Stimulated activated CD4-positive, alpha-beta T cell treated with anti-CD3 and anti-CD28 coated beads, Interleukin-12 subunit alpha, Interleukin-12 subunit beta, amount 100 ng/mL, for 24 hours (primary cell): ENCODE data around the gene MTTP.

Experiments used
- DNase-seq, 2 experiments: peaks; one replicate each; pipeline ENCODE4 v3.0.0-alpha.2; 2020; ENCODE audit warnings: low read depth in 2 of 2

Gene MTTP

DNA sequence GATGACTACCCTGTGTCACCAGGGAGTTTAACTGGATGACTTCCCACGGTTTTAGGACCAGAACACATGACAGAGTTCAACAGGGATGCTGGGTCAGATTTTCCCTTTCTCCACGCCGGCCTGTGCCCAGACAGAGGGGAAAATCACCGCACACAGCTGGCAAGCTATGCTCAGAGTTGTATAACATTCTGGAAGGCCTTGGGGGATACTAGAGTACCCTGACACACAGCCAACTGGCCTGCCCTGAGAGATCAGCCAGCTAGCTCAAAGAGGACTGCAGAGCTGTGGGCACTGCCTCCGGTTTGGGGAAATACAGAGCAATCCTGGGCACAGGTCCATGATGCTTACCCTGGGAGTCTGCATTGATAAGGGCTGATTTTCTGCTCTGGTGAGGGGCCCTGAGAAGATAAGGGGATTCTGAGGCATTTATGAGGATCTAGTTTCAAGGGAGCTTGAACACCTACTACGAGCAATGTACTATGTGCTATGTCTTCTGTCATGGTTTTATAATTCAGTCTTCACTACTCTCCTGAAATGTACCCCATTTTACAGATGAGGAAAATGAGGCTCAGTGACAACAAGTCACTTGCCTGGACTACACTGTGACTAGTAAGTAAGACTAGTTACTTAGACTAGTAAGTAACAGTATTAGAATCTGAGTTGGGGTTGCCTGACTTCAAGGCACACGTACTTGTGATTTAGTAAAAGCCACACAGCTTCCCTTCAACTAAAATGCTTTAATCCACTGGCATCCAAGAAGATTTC is 68.3 kb downstream of the MTTP start:
- no peak for DNase-seq

GRCh38 chr4:99644453-99644852 is 69.8 kb downstream of the MTTP start:
- DNase-seq: no peak

DNA sequence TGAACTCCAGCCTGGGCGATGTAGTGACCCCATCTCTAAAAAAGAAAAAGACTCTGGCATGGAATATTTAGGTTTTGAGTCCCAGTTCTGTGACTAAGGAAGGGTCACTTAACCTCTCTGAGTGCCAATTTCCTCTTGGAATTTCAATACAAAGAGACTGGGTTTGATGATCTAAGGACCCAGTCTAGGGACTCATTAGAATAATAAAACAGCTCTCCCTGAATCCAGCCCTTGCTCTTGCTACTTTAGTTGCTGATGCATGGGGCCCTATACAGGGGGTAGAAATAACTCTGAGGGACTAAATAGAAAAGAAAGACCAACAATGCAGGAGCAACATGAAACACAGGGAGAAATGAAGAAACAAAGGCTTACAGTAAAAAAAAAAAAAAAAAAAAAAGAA is 70.4 kb downstream of the MTTP start:
- DNase-seq: no peak

DNA sequence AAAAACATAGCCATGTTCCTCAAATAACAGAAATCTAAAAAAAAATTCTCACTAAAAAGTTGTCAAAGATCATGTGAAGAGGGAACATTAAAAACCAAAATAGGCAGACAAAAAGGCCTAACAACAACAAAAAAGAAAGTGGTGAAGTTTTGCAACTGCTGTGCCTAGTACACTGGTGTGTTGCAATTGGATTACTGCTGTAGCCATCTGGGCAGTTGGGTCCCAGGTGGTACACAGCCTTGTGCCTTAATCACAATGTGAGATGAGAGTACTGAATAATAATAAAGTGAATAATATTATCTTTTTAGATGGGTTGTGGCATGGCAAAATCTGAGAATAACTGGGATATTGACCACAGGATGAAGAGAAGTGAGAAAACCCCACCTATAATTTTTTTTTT is 71.0 kb downstream of the MTTP start:
- DNase-seq: no peak

GRCh38 chr4:99647071-99647470 is 72.4 kb downstream of the MTTP start:
- DNase-seq: no peak

- DNase-seq: no peak
These were observed 73.7 kb downstream of the MTTP start for GRCh38 chr4:99648321-99648720.

- no peak for DNase-seq
These were observed 74.6 kb downstream of the MTTP start for GRCh38 chr4:99649208-99649607.

GRCh38 chr4:99649778-99650177 is 75.2 kb downstream of the MTTP start:
- no peak for DNase-seq

DNA sequence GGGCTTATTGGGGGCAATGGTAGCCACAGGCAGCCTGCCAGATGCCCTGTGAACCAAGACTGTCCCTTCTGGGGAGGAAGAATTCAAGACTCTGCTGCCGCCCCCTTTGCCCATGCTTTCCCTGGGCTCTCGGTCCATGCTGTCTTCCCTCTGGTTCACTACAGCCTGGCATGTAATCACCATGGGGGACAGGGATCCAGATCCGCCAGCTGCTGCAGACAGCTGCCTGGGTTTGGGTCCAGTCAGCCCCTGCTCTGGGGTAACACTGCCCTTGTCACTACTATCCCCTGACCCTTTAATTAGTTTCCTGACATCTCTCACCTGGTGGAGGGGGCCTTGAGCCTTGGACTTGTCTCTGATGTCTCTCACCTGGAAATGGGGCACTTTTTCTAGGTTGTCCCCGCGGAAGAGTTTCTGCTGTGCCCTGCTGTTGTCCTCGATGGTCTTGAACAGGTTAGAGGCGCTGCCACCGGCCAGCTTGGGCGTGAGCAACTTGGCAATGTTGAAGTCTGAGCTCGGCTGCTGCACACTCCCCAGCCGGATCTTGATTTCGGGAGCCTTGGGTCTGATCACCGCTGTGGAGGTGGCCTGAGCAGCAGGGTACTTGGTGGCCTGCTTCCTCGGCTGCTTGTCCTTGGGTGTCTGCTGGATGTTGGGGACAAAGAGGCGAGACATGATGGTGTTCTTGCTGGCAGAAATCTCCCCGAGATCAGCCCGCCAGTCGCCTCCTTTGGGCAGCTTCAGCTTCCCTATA is 76.6 kb downstream of the MTTP start:
- no peak for DNase-seq

GRCh38 chr4:99651811-99652485 is 77.3 kb downstream of the MTTP start:
- DNase-seq: no peak

GRCh38 chr4:99652596-99653436 is 78.2 kb downstream of the MTTP start:
- no peak for DNase-seq

DNA sequence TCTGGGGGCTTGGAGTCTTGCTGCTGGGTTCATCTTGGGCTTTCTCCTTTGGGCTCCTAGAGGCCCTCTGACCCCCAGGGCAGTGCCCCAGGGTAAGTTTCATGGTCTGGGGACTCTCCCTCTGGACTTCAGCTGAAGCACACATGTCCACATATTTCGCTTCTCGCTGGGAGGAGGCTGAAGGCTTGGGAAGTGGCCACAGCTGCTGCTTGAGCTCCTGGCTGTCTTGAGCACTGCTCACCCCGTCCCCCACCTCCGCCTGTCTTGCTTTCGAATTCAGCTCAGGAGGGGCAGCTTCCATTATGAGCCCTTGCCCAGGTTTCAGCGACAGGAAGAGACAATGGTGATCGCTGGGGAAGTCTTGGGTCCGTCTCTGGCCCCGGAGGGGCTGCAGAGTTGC is 79.3 kb downstream of the MTTP start:
- no peak for DNase-seq

GRCh38 chr4:99654361-99654761 is 79.7 kb downstream of the MTTP start:
- DNase-seq: no peak

- no peak for DNase-seq
These were observed 80.9 kb downstream of the MTTP start for GRCh38 chr4:99655308-99656081.

GRCh38 chr4:99657798-99658197 is 83.2 kb downstream of the MTTP start, which contains the start of gene C4orf54:
C4orf54 (minus strand) TSS chr4:99657828; CDS start chr4:99654648, 3,180 bp downstream.
- no peak for DNase-seq

- no peak for DNase-seq
These were observed 84.0 kb downstream of the MTTP start for GRCh38 chr4:99658666-99659065.

- DNase-seq: no peak
These were observed 87.3 kb downstream of the MTTP start for GRCh38 chr4:99661907-99662306.

DNA sequence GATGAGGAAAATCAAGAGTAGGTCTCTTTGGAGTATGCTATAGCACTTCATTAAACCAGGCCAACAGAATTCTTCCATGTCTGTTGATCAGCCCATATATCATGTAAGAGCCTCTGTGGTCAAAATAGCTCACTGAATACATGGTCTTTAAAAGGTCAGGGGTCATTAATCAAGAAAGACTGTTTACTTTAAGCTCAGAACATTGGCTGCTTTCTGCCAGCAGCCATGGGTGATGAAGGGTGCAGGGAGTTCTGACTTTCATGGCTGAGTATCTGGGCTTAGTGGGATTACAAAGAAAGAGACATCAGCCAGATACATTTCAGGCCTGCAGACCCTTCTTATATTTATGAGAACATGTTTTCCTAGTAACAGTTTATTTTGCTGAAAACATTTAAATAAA is 90.1 kb downstream of the MTTP start:
- DNase-seq: no peak

GRCh38 chr4:99665983-99666382 is 91.4 kb downstream of the MTTP start:
- DNase-seq: no peak

DNA sequence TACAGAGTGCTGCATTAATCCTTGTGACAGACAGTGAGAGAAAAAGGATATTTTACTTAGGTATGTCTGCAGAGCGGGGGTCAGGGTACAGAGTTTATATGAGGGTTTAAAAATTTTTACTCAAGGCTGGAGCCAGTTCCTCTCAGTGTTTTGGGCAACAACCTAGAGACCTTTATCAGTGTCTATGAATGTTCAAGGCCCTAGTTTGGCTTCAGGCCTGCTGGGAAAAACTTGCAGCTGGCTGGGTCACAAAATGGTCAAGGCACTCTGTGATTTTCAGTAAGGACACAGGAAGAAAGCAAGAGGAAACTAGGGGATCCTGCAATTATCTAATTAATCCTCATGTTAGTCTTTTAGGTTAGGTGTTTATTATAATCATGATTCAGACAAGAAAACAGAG is 93.8 kb downstream of the MTTP start:
- DNase-seq: no peak

- no peak for DNase-seq
These were observed 94.5 kb downstream of the MTTP start for GRCh38 chr4:99669084-99669483.
